HepG2 (cell line): ENCODE results near the gene PRKCZ. TPM values are rescaled to one million over a fixed set of nuclear protein-coding genes. Genes with fewer than 3 reads are reported as not detected.

Experiments
- GABPB1 ChIP-seq: IDR thresholded peaks from 2 replicates; pipeline ENCODE4 v1.6.1; 2016; ENCODE audit warnings: mild to moderate bottlenecking, missing genetic modification reagents, moderate library complexity, missing compliant biosample characterization
- PTBP1 ChIP-seq: fragments of 200-400 bp; formaldehyde crosslinking; IDR thresholded peaks from 2 replicates; pipeline ENCODE4 v1.6.1; 2018; ENCODE audit warnings: low read length, low read depth; ENCODE audit not compliant: poor library complexity, severe bottlenecking
- THAP11 ChIP-seq: IDR thresholded peaks from 2 replicates; pipeline ENCODE4 v1.6.1; 2016; ENCODE audit warnings: missing biosample characterization, missing genetic modification reagents
- ZNF180 ChIP-seq: sonication (generic); formaldehyde crosslinking; IDR thresholded peaks from 2 replicates; pipeline ENCODE4 v1.4.0; 2020; ENCODE audit warnings: low read depth, missing genetic modification reagents, borderline replicate concordance
- ZNF75D ChIP-seq: sonication (generic); formaldehyde crosslinking; IDR thresholded peaks from 2 replicates; pipeline ENCODE4 v1.8.1; 2023; ENCODE audit warnings: missing genetic modification reagents, mild to moderate bottlenecking, borderline replicate concordance
- ZNF776 ChIP-seq: sonication (generic); formaldehyde crosslinking; IDR thresholded peaks from 2 replicates; pipeline ENCODE4 v1.4.0; 2020; ENCODE audit warnings: mild to moderate bottlenecking, missing genetic modification reagents
- ZNF788 ChIP-seq: sonication (generic); formaldehyde crosslinking; IDR thresholded peaks from 2 replicates; pipeline ENCODE4 v1.5.0; 2020; ENCODE audit warnings: mild to moderate bottlenecking, missing genetic modification reagents, borderline replicate concordance
- polyA plus RNA-seq, 8 experiments: library from polyadenylated mRNA; depleted of rRNA in 3 of 8; stranded (reverse) in 7 of 8; unstranded in 1 of 8; fragments of >200 nt; fragmentation: Illumina TruSeq in 4 of 8; extraction: Trizol in 4 of 8; gene quantifications; 2 replicates each; pipeline versions ENCODE4 v1.2.1 to v1.2.3, GENCODE V29; 2011 to 2016; ENCODE audit warnings: low read depth in 4 of 8, missing spikeins in 1 of 8, mixed read lengths in 1 of 8; ENCODE audit not compliant: insufficient read depth in 1 of 8
- total RNA-seq, 5 experiments: library from RNA; depleted of rRNA; stranded (reverse); fragments of >200 nt; fragmentation: Illumina TruSeq; extraction: Trizol; gene quantifications; 2 replicates each; pipeline ENCODE4 v1.2.3, GENCODE V29; 2016; ENCODE audit warnings: low read depth in 1 of 5
- TF ChIP-seq, protein P1 (sequence below): sonication (generic); formaldehyde crosslinking; IDR thresholded peaks from 2 replicates; pipeline ENCODE4 v1.4.0; 2020; ENCODE audit warnings: mild to moderate bottlenecking, missing genetic modification reagents
- TF ChIP-seq, protein P2 (sequence below): IDR thresholded peaks from 2 replicates; pipeline ENCODE4 v1.6.1; 2016; ENCODE audit warnings: mild to moderate bottlenecking, missing biosample characterization, missing genetic modification reagents
- TF ChIP-seq, protein P3 (sequence below): sonication (generic); formaldehyde crosslinking; IDR thresholded peaks from 2 replicates; pipeline ENCODE4 v1.4.0; 2020; ENCODE audit warnings: low read depth, mild to moderate bottlenecking, missing genetic modification reagents
- TF ChIP-seq, protein P4 (sequence below): sonication (generic); formaldehyde crosslinking; IDR thresholded peaks from 2 replicates; pipeline ENCODE4 v1.5.0; 2020; ENCODE audit warnings: mild to moderate bottlenecking, missing genetic modification reagents, borderline replicate concordance
- TF ChIP-seq, protein P5 (sequence below): sonication (generic); formaldehyde crosslinking; IDR thresholded peaks from 2 replicates; pipeline ENCODE4 v1.4.0; 2020; ENCODE audit warnings: mild to moderate bottlenecking, missing genetic modification reagents
- TF ChIP-seq, protein P6 (sequence below): sonication (generic); IDR thresholded peaks from 2 replicates; pipeline ENCODE4 v1.6.1; 2016; ENCODE audit warnings: low read depth, borderline replicate concordance

Gene PRKCZ
- total and polyA plus RNA-seq, 2 of the 13 experiments (the other 11 are each of a cell fraction or from before 2014, with no cell fraction given): 34.7 to 85.2 TPM

DNA sequence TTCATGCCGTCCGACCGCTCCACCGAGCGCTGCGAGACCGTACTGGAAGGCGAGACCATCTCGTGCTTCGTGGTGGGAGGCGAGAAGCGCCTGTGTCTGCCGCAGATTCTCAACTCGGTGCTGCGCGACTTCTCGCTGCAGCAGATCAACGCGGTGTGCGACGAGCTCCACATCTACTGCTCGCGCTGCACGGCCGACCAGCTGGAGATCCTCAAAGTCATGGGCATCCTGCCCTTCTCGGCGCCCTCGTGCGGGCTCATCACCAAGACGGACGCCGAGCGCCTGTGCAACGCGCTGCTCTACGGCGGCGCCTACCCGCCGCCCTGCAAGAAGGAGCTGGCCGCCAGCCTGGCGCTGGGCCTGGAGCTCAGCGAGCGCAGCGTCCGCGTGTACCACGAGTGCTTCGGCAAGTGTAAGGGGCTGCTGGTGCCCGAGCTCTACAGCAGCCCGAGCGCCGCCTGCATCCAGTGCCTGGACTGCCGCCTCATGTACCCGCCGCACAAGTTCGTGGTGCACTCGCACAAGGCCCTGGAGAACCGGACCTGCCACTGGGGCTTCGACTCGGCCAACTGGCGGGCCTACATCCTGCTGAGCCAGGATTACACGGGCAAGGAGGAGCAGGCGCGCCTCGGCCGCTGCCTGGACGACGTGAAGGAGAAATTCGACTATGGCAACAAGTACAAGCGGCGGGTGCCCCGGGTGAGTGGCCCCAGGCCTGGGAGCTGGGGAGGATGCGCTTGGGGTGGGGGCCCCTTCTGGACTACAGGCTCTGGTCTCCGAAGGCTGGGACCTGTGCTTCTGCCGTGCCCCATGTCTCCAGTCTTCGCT, 179.0 kb downstream of the PRKCZ start (continued):
- TF ChIP-seq, protein P1, sequence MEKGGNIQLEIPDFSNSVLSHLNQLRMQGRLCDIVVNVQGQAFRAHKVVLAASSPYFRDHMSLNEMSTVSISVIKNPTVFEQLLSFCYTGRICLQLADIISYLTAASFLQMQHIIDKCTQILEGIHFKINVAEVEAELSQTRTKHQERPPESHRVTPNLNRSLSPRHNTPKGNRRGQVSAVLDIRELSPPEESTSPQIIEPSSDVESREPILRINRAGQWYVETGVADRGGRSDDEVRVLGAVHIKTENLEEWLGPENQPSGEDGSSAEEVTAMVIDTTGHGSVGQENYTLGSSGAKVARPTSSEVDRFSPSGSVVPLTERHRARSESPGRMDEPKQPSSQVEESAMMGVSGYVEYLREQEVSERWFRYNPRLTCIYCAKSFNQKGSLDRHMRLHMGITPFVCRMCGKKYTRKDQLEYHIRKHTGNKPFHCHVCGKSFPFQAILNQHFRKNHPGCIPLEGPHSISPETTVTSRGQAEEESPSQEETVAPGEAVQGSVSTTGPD (CRISPR knock-in tag): no peak
- TF ChIP-seq, protein P2, sequence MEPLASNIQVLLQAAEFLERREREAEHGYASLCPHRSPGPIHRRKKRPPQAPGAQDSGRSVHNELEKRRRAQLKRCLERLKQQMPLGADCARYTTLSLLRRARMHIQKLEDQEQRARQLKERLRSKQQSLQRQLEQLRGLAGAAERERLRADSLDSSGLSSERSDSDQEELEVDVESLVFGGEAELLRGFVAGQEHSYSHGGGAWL: no peak; the same call in 1 of the 2 replicates
- peak; percentile 46; the same call in 1 of the 2 replicates for TF ChIP-seq GABPB1 (CRISPR knock-in tag)
- TF ChIP-seq, protein P3, sequence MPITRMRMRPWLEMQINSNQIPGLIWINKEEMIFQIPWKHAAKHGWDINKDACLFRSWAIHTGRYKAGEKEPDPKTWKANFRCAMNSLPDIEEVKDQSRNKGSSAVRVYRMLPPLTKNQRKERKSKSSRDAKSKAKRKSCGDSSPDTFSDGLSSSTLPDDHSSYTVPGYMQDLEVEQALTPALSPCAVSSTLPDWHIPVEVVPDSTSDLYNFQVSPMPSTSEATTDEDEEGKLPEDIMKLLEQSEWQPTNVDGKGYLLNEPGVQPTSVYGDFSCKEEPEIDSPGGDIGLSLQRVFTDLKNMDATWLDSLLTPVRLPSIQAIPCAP: 0 out of 2 replicates have a peak, but pooled peaks have one; percentile 30
- TF ChIP-seq PTBP1: no peak
- no peak for TF ChIP-seq THAP11
- TF ChIP-seq ZNF180 (CRISPR knock-in tag): no peak
- no peak for TF ChIP-seq ZNF75D (CRISPR knock-in tag)
- peak; percentile 49; the same call in 1 of the 2 replicates for TF ChIP-seq ZNF788 (CRISPR knock-in tag)
- TF ChIP-seq, protein P4, sequence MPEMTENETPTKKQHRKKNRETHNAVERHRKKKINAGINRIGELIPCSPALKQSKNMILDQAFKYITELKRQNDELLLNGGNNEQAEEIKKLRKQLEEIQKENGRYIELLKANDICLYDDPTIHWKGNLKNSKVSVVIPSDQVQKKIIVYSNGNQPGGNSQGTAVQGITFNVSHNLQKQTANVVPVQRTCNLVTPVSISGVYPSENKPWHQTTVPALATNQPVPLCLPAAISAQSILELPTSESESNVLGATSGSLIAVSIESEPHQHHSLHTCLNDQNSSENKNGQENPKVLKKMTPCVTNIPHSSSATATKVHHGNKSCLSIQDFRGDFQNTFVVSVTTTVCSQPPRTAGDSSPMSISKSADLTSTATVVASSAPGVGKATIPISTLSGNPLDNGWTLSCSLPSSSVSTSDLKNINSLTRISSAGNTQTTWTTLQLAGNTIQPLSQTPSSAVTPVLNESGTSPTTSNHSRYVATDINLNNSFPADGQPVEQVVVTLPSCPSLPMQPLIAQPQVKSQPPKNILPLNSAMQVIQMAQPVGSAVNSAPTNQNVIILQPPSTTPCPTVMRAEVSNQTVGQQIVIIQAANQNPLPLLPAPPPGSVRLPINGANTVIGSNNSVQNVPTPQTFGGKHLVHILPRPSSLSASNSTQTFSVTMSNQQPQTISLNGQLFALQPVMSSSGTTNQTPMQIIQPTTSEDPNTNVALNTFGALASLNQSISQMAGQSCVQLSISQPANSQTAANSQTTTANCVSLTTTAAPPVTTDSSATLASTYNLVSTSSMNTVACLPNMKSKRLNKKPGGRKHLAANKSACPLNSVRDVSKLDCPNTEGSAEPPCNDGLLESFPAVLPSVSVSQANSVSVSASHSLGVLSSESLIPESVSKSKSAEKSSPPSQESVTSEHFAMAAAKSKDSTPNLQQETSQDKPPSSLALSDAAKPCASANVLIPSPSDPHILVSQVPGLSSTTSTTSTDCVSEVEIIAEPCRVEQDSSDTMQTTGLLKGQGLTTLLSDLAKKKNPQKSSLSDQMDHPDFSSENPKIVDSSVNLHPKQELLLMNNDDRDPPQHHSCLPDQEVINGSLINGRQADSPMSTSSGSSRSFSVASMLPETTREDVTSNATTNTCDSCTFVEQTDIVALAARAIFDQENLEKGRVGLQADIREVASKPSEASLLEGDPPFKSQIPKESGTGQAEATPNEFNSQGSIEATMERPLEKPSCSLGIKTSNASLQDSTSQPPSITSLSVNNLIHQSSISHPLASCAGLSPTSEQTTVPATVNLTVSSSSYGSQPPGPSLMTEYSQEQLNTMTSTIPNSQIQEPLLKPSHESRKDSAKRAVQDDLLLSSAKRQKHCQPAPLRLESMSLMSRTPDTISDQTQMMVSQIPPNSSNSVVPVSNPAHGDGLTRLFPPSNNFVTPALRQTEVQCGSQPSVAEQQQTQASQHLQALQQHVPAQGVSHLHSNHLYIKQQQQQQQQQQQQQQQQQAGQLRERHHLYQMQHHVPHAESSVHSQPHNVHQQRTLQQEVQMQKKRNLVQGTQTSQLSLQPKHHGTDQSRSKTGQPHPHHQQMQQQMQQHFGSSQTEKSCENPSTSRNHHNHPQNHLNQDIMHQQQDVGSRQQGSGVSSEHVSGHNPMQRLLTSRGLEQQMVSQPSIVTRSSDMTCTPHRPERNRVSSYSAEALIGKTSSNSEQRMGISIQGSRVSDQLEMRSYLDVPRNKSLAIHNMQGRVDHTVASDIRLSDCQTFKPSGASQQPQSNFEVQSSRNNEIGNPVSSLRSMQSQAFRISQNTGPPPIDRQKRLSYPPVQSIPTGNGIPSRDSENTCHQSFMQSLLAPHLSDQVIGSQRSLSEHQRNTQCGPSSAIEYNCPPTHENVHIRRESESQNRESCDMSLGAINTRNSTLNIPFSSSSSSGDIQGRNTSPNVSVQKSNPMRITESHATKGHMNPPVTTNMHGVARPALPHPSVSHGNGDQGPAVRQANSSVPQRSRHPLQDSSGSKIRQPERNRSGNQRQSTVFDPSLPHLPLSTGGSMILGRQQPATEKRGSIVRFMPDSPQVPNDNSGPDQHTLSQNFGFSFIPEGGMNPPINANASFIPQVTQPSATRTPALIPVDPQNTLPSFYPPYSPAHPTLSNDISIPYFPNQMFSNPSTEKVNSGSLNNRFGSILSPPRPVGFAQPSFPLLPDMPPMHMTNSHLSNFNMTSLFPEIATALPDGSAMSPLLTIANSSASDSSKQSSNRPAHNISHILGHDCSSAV: no peak
- TF ChIP-seq, protein P5, sequence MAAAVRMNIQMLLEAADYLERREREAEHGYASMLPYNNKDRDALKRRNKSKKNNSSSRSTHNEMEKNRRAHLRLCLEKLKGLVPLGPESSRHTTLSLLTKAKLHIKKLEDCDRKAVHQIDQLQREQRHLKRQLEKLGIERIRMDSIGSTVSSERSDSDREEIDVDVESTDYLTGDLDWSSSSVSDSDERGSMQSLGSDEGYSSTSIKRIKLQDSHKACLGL (CRISPR knock-in tag): peak; percentile 39; the same call in 1 of the 2 replicates
- no peak for TF ChIP-seq ZNF776
- TF ChIP-seq, protein P6, sequence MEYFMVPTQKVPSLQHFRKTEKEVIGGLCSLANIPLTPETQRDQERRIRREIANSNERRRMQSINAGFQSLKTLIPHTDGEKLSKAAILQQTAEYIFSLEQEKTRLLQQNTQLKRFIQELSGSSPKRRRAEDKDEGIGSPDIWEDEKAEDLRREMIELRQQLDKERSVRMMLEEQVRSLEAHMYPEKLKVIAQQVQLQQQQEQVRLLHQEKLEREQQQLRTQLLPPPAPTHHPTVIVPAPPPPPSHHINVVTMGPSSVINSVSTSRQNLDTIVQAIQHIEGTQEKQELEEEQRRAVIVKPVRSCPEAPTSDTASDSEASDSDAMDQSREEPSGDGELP: peak; percentile 48; the same call in 1 of the 2 replicates
